ENCODE results near the gene TCP11L2.

The TCP11L2 gene

DNA sequence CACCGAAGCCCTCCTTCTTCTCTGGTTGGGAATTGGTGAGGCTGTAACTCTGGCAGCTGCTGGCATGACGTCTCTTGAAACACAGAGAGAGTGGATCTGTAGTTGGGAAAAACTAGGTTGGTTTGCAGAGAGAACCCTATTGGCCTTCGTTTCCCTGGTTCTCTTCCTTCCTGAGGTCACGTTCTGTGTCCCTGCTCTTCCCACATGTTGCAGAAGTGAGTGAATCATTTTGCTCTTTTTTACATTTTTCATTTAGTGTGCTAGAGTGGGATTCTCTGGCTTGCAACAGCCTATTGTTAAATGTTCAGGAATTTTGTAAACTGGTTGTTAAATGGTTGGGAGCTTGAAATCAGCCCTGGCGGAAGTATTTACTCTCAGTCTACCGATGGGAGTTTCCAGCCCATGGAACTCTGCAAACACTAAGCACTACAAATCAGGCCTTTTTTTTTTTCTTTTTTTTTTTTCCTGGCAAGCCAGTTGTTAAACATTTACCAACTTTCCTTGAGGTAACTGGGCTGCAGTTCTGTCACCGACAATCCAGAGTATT, 27.9 kb upstream of the TCP11L2 start:
- H3K4me3 ChIP-seq (ENCODE audit: low read length), result no peak overlapping the region
- TF ChIP-seq CTCF (conservative IDR thresholded peaks at IDR 0.05; ENCODE audit: low read length), result no peak
- peak; percentile 20 for DNase-seq (ENCODE audit: low read depth)

- TF ChIP-seq CTCF (conservative IDR thresholded peaks at IDR 0.05; ENCODE audit: low read length), result no peak
- DNase-seq (ENCODE audit: low read depth), result no peak
- no peak overlapping the region for H3K4me3 ChIP-seq (ENCODE audit: low read length)
These were observed 27.1 kb upstream of the TCP11L2 start for GRCh38 chr12:106275458-106275857.

- H3K4me3 ChIP-seq (ENCODE audit: low read length), result no peak overlapping the region
- no peak for TF ChIP-seq CTCF (conservative IDR thresholded peaks at IDR 0.05; ENCODE audit: low read length)
- no peak for DNase-seq (ENCODE audit: low read depth)
These were observed 26.3 kb upstream of the TCP11L2 start for GRCh38 chr12:106276032-106276740.

GRCh38 chr12:106280106-106280505, 22.4 kb upstream of the TCP11L2 start:
- no peak overlapping the region for H3K4me3 ChIP-seq (ENCODE audit: low read length)
- no peak for DNase-seq (ENCODE audit: low read depth)
- TF ChIP-seq CTCF (conservative IDR thresholded peaks at IDR 0.05; ENCODE audit: low read length), result no peak

DNA sequence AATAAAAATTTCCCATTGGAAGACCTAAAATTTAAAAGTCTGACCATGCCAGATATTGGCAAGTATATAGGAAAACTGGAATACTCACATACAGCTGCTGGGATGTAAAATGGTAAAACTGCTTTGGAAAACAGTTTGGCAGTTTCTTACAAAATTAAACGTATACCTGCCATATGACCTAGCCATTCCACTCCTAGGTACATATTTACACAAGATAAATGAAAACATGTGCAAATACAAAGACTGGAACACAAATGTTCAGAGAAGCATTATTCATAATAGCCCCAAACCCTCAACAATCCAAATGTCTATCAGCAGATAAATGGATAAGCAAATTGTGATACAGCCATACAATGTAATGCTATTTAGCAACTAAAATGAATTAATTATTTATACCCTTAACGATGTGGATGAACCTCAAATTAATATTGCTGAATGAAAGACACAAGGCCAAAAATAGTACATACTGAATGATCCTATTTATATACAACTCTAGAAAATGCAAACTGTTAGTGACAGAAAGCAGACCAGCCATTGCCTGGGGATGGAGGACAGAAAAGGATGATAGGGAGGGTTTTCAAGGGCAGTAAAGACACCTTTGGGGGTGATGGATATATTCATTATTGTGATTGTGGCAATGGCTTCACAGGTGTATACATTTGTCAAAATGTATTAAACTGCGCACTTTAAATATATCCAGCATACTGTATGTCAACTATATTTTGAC, 21.3 kb upstream of the TCP11L2 start:
- no peak overlapping the region for H3K4me3 ChIP-seq (ENCODE audit: low read length)
- DNase-seq (ENCODE audit: low read depth), result no peak
- TF ChIP-seq CTCF (conservative IDR thresholded peaks at IDR 0.05; ENCODE audit: low read length), result no peak

DNA sequence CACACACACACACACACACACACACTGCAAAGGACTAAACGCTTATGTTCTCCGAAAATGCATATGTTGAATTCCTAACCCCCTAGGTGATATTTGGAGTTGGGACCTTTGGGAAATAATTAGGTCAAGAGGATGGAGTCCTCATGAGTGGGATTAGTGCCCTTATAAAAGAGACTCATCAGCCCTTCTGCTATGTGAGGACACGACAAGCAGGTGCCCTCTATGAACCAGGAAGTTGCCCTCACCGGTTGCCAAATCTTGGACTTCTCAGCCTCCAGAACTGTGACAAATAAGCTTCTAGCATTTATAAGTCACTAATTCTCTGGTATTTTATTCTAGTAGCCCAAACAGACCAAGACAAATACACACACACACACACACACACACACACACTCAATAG, 20.7 kb upstream of the TCP11L2 start:
- TF ChIP-seq CTCF (conservative IDR thresholded peaks at IDR 0.05; ENCODE audit: low read length), result no peak
- H3K4me3 ChIP-seq (ENCODE audit: low read length), result no peak overlapping the region
- no peak for DNase-seq (ENCODE audit: low read depth)
